ENCODE data around the gene PRICKLE1. TPM values are rescaled to one million over a fixed set of nuclear protein-coding genes. Genes with fewer than 3 reads are reported as not detected.

Gene PRICKLE1
- total and polyA plus RNA-seq, 9 of the 15 experiments (the other 6 are each of a cell fraction or from before 2014, with no cell fraction given): 0.22 to 0.85 (median 0.31) TPM

GRCh38 chr12:42574851-42575266 lies 14.7 kb downstream of the PRICKLE1 start (continued):
- TF ChIP-seq TSHZ1 (CRISPR knock-in tag; IDR thresholded peaks at IDR 0.05) (no peak), IRF9 (tag; IDR thresholded peaks at IDR 0.05) (no peak), ARID1B (IDR thresholded peaks at IDR 0.05) (no peak), ZBTB49 (CRISPR knock-in tag; IDR thresholded peaks at IDR 0.05; ENCODE audit: borderline replicate concordance) (no peak)
